NCI-H146 treated with DMSO at 0.1 percent for 48 hours (cell line): ENCODE data around the gene ZFYVE21.

Source experiments
- DNase-seq: peaks from one replicate; lab custom pipeline; 2025; ENCODE audit not compliant: unreplicated experiment; lab: John Stamatoyannopoulos, UW

ZFYVE21 gene

GRCh38 chr14:103721334-103722120 lies 5.9 kb downstream of the ZFYVE21 start:
- no peak for DNase-seq

- no peak for DNase-seq
These were observed 8.1 kb downstream of the ZFYVE21 start for GRCh38 chr14:103723748-103724081.

- no peak for DNase-seq
These were observed 8.5 kb downstream of the ZFYVE21 start for GRCh38 chr14:103724116-103724515.

- DNase-seq = no peak
These were observed 9.5 kb downstream of the ZFYVE21 start for GRCh38 chr14:103725001-103725682.

- no peak for DNase-seq
These were observed 10.3 kb downstream of the ZFYVE21 start for GRCh38 chr14:103725739-103726395.

GRCh38 chr14:103726474-103726873 lies 10.9 kb downstream of the ZFYVE21 start:
- no peak for DNase-seq

- no peak for DNase-seq
These were observed 11.8 kb downstream of the ZFYVE21 start for GRCh38 chr14:103727313-103727980.

GRCh38 chr14:103728141-103728540 lies 12.5 kb downstream of the ZFYVE21 start:
- no peak for DNase-seq

- DNase-seq = no peak
These were observed 13.1 kb downstream of the ZFYVE21 start for GRCh38 chr14:103728721-103729120.

GRCh38 chr14:103729496-103730448 lies 14.2 kb downstream of the ZFYVE21 start:
- no peak for DNase-seq

- DNase-seq = no peak
These were observed 15.0 kb downstream of the ZFYVE21 start for GRCh38 chr14:103730490-103731035.

GRCh38 chr14:103731481-103731880 lies 15.9 kb downstream of the ZFYVE21 start:
- DNase-seq = no peak

- no peak for DNase-seq
These were observed 16.6 kb downstream of the ZFYVE21 start for GRCh38 chr14:103731916-103732867.

- DNase-seq = no peak
These were observed 17.4 kb downstream of the ZFYVE21 start for GRCh38 chr14:103732868-103733620.

- no peak for DNase-seq
These were observed 18.0 kb downstream of the ZFYVE21 start for GRCh38 chr14:103733651-103734050.

- DNase-seq = no peak
These were observed 18.7 kb downstream of the ZFYVE21 start for GRCh38 chr14:103734081-103734888.

- DNase-seq = no peak
These were observed 19.4 kb downstream of the ZFYVE21 start for GRCh38 chr14:103735022-103735421.

GRCh38 chr14:103735439-103735814 lies 19.8 kb downstream of the ZFYVE21 start:
- no peak for DNase-seq
